Tibial artery (tissue), 4 donors: ENCODE measurements around the gene MEIS2.

Source experiments
- DNase-seq, 2 donors: peaks; one replicate each; pipeline ENCODE4 v3.0.0-alpha.2; 2019
- H3K27ac ChIP-seq, 2 donors: fragments of 200-600 bp; sonication (generic) in 1 of 2; 1 replicate in 1 of 2; 2 replicates in 1 of 2; pipeline ENCODE4 v1.5.1; 2018 to 2019; ENCODE audit warnings: mild to moderate bottlenecking in 1 of 2
- H3K27me3 ChIP-seq, 2 donors: fragments of 200-600 bp; sonication (generic) in 1 of 2; one replicate each; pipeline versions ENCODE4 v1.5.1 to v1.6.0; 2016 to 2019
- H3K36me3 ChIP-seq, 3 donors: fragments of 200-600 bp; sonication (generic) in 2 of 3; one replicate each; pipeline ENCODE4 v1.5.1; 2016 to 2019; ENCODE audit warnings: mild to moderate bottlenecking in 2 of 3
- H3K4me1 ChIP-seq, 4 donors: fragments of 200-600 bp; sonication (generic) in 2 of 4; 1 replicate in 3 of 4; 2 replicates in 1 of 4; pipeline ENCODE4 v1.5.1; 2016 to 2019
- H3K4me3 ChIP-seq, 2 donors: fragments of 200-600 bp; sonication (generic) in 1 of 2; 1 replicate in 1 of 2; 2 replicates in 1 of 2; pipeline ENCODE4 v1.5.1; 2018 to 2019; ENCODE audit warnings: mild to moderate bottlenecking in 2 of 2
- H3K9me3 ChIP-seq, 3 donors: fragments of 200-600 bp; sonication (generic) in 1 of 3; one replicate each; pipeline ENCODE4 v1.5.1; 2016 to 2019
- intact Hi-C: fragments of 100-400 bp; cut with DNase I; formaldehyde crosslinking; loops from one replicate; pipeline ENCODE4 v1.15.0; 2023; ENCODE audit warnings: low total_unique reads
- TF ChIP-seq, protein P1 (sequence below), 2 experiments: fragments of 200-600 bp in 1 of 2; fragments of 450-650 bp in 1 of 2; IDR thresholded peaks; one replicate each; pipeline ENCODE4 v1.5.1; 2017 to 2019; ENCODE audit warnings: antibody characterized with exemption in 2 of 2, mild to moderate bottlenecking in 1 of 2, moderate library complexity in 1 of 2

The MEIS2 gene

DNA sequence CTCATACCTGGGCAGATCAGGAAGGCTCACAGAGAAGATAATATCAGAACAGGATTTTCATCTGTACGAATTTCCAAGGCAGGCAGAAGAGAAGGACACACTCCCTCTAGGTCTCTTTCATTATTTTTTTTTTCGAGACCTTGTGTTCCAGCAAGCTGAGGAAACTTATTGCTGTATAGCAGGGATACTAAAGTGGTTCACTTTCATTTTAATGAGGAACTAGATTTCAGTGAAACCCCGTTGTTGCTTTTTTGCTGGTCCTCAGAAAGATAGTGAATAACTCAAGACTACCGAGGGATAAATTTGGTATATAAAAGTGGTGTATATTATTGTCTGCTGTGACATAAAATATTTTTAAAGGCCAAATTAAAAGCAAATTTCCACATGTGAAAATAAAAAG lies 24.6 kb downstream of the MEIS2 start:
- no peak for DNase-seq
- H3K9me3 ChIP-seq, result no peaks in the 10 kb centered on the region
- no peaks in the 10 kb centered on the region for H3K27me3 ChIP-seq
- TF ChIP-seq, protein P1, sequence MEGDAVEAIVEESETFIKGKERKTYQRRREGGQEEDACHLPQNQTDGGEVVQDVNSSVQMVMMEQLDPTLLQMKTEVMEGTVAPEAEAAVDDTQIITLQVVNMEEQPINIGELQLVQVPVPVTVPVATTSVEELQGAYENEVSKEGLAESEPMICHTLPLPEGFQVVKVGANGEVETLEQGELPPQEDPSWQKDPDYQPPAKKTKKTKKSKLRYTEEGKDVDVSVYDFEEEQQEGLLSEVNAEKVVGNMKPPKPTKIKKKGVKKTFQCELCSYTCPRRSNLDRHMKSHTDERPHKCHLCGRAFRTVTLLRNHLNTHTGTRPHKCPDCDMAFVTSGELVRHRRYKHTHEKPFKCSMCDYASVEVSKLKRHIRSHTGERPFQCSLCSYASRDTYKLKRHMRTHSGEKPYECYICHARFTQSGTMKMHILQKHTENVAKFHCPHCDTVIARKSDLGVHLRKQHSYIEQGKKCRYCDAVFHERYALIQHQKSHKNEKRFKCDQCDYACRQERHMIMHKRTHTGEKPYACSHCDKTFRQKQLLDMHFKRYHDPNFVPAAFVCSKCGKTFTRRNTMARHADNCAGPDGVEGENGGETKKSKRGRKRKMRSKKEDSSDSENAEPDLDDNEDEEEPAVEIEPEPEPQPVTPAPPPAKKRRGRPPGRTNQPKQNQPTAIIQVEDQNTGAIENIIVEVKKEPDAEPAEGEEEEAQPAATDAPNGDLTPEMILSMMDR (IDR thresholded peaks at IDR 0.05), result no peak
- no peaks in the 10 kb centered on the region for H3K36me3 ChIP-seq
- no peak overlapping the region for H3K4me3 ChIP-seq
- peaks cover 0 to 15% (median 6%) of the 10 kb centered on the region in 4 donors for H3K4me1 ChIP-seq
- intact Hi-C loops, result no loop called here
- H3K27ac ChIP-seq, result no peak overlapping the region

- Histone ChIP-seq H3K4me1 (no peaks in the 10 kb centered on the region), H3K36me3 (peaks cover 0 to 11% (median 0%) of the 10 kb centered on the region in 3 donors), H3K27me3 (no peaks in the 10 kb centered on the region), H3K4me3 (no peak overlapping the region), H3K9me3 (no peaks in the 10 kb centered on the region), H3K27ac (no peak overlapping the region)
- DNase-seq, result no peak
- intact Hi-C loops, result no loop called here
- TF ChIP-seq, protein P1 (IDR thresholded peaks at IDR 0.05), result no peak
Observed at GRCh38 chr15:37072181-37072580, 28.2 kb downstream of the MEIS2 start.

DNA sequence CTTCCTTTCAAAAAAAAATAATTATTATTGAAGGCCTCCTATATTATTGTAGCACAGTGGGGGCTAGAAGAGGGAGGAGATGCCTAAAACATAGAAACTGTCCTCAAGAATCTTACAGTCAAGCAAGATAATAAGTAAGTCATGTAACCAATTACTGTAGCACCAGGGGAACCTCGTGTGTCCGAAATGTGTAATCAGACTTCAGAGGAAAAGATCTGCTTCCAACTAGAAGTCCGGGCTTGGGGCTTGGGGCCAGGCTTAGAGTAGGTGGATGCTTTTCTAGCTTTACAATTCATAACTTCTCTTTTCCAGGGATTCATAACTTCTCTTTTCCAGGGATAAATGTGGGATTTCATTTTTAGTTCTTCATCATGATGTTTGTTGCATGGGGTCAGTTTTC lies 29.2 kb downstream of the MEIS2 start:
- H3K36me3 ChIP-seq, result peaks cover 0 to 16% (median 0%) of the 10 kb centered on the region in 3 donors
- no peaks in the 10 kb centered on the region for H3K27me3 ChIP-seq
- no peak overlapping the region for H3K4me3 ChIP-seq
- no peaks in the 10 kb centered on the region for H3K9me3 ChIP-seq
- no peak overlapping the region for H3K27ac ChIP-seq
- DNase-seq, result no peak
- intact Hi-C loops, result no loop called here
- TF ChIP-seq, protein P1 (IDR thresholded peaks at IDR 0.05), result no peak
- no peaks in the 10 kb centered on the region for H3K4me1 ChIP-seq

DNA sequence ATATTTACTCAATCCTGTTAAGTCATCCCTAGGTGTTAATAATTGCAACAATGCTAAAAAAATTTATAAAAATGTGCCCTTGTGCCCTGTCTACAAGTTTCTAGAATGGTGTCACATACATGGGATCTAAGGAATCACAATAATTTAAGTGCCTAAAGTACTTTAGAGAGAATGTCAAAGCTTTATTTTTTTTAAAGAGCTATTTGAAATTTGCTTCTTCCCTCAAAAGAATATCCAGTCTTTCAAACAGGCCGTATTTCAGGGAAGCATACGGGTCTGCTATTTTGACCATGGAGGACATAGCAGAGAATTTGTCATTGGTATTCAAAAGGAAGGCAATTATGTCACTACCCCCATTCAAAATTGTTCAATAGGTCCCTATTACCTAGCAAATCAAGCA lies 29.7 kb downstream of the MEIS2 start:
- Histone ChIP-seq H3K4me3 (no peak overlapping the region), H3K9me3 (no peaks in the 10 kb centered on the region), H3K27ac (no peak overlapping the region), H3K36me3 (peaks cover 0 to 16% (median 0%) of the 10 kb centered on the region in 3 donors), H3K4me1 (no peaks in the 10 kb centered on the region), H3K27me3 (no peaks in the 10 kb centered on the region)
- DNase-seq, result no peak
- TF ChIP-seq, protein P1 (IDR thresholded peaks at IDR 0.05), result no peak
- intact Hi-C loops, result no loop called here

GRCh38 chr15:37061996-37062395 lies 38.4 kb downstream of the MEIS2 start:
- Histone ChIP-seq H3K9me3 (no peaks in the 10 kb centered on the region), H3K4me1 (peaks cover 0 to 8% (median 0%) of the 10 kb centered on the region in 4 donors), H3K4me3 (no peak overlapping the region), H3K36me3 (peaks cover 0 to 4% (median 0%) of the 10 kb centered on the region in 3 donors), H3K27ac (no peak overlapping the region), H3K27me3 (no peaks in the 10 kb centered on the region)
- TF ChIP-seq, protein P1 (IDR thresholded peaks at IDR 0.05), result no peak
- intact Hi-C loops, result no loop called here
- DNase-seq, result no peak

DNA sequence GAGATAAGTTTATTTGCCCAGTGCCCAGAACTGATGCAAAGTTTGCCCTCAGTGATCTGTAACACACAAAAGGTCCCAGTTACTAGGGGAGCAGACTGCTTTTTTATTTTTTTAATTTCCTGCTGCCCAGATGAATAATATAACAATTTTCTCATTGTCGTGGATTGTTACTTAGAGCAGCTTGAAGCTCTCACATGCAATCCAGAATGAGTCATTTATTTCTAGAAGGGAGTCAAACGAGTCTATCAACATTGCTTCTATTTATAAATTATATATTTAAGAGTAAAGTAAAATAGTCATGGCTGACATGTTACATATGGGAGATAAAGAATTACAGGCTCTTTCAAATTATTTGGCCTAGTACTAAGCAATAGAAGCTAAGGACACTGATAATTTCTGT lies 41.3 kb downstream of the MEIS2 start:
- no peak overlapping the region for H3K27ac ChIP-seq
- intact Hi-C loops, result no loop called here
- no peak for DNase-seq

More for the DNA sequence above, 41.3 kb downstream of the MEIS2 start:
- Histone ChIP-seq H3K9me3 (no peaks in the 10 kb centered on the region), H3K27me3 (no peaks in the 10 kb centered on the region), H3K4me1 (peaks cover 0 to 8% (median 0%) of the 10 kb centered on the region in 4 donors), H3K36me3 (no peaks in the 10 kb centered on the region), H3K4me3 (no peak overlapping the region)
- TF ChIP-seq, protein P1 (IDR thresholded peaks at IDR 0.05), result no peak
